Measurements from ENCODE around the gene HLA-DOB. TPM values are rescaled to one million over a fixed set of nuclear protein-coding genes. Genes with fewer than 3 reads are reported as not detected.
A peak's percentile ranks its signal among the peaks of the same experiment; 100 is the strongest.

Gene HLA-DOB
- total and polyA plus RNA-seq, 2 of the 13 experiments (the other 11 are each of a cell fraction or from before 2014, with no cell fraction given): not detected

DNA sequence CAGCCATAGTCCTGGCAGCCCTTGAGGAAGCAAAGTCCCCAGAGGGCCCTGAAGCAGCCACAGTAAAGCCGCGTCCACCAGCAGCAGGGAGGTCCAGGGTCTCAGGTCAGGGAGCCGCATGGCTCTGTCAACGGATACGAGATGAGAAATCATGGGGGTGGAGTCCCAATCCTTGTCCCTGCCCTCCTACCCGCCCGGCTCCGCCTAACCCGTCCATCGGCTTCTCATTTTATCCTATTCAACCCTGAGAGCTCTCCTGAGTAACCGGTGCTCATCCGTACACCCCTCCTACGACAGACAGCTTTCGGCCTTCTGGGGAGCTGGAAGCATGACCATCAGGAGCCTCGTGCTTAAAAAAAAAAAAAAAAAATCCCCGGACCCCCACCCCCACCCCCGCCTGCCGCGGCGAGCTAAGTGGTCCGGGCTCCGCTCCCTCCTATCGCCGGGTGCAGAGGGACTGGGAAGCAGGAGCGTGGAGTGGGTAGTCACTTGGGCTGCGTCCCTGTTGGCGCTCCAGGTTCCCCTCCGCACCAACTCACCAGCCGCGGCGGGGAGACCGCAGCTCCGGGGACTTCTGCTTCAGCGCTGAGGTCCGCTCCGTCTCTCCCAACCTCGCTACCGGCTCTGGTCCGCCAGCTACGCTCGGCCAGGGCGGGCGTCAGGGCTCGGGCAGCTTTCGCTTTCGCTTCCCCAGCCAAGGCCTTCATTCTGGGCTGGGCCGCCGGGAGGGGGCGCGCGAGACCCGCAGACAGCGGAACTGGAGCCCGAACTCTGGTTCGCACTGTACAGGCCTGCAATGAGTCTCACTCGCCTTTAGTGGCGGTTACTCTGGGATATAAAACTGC, 21.5 kb upstream of the HLA-DOB start, which contains the start of gene TAP2:
Gene TAP2, minus strand, starts transcription at position 626 of the 845 bp plus-strand sequence. Its CDS starts 506 bp downstream, at position 120.
- intact Hi-C loops (cut with micrococcal nuclease; ENCODE audit: unreplicated experiment): loop anchor here (1.0 kb wide), 3 partner anchors 15 to 115 kb away; partner anchors contain the start of genes HLA-DMA and TAP1
- DNase-seq (ENCODE audit: low spot score): peak; percentile 89
- peak within 1 kb of the TSS; percentile 70 for H3K9ac ChIP-seq (ENCODE audit: insufficient read depth, low read depth, low read length)
- ChIA-PET POLR2A (interaction anchor here (0.6 to 2.5 kb wide), 17 partner anchors 9 to 1099 kb away, joined by 3 to 56 read pairs (median 4); partner anchors contain the start of genes ATF6B, PBX2, PSMB9 and RPS18), CTCF (ENCODE audit: low intra/inter-chr PET ratio, low total read pairs) (interaction anchor here (0.8 to 3.1 kb wide), 3 partner anchors 16 to 30 kb away, joined by 4 to 65 read pairs (median 39); partner anchors contain the start of genes PSMB9 and TAP1)
- FAIRE-seq: peak; percentile 54
- no peaks in the 10 kb centered on the region for H3K27me3 ChIP-seq (ENCODE audit: control insufficient read depth in 1 of 2, insufficient read depth in 2 of 2, low read length in 2 of 2)
- peaks cover 4% of the 10 kb centered on the region for H3K79me2 ChIP-seq (ENCODE audit: insufficient read depth, low read length)
- BruUV-seq (replicated peaks): no TSS peak
- peak within 1 kb of the TSS; percentile 80 for H3K27ac ChIP-seq (ENCODE audit: extremely low read length, insufficient read depth, low read length)
- H3K36me3 ChIP-seq (replicated peaks in 1 of 2; ENCODE audit: control insufficient read depth in 1 of 2, insufficient read depth in 2 of 2, low read length in 2 of 2): peaks cover 2 to 7% of the 10 kb centered on the region in 2 experiments; a peak in 2 of 5 replicates
- peaks cover 24% of the 10 kb centered on the region for H3K4me1 ChIP-seq (ENCODE audit: insufficient read depth, low read length)
- WGBS (ENCODE audit: low lambda C conversion rate): 2% methylated on average over 28 of the region's 57 CpGs
- H2AFZ ChIP-seq (ENCODE audit: low read length): no peak within 1 kb of the TSS
- peak within 1 kb of the TSS; percentile 94 for H3K4me2 ChIP-seq (ENCODE audit: low read depth, low read length)
- in situ Hi-C loops (cut with HindIII; ENCODE audit: extremely low pct_ligation_motif_present, low pct_unique_long_range_greater_than_20kb): no loop called here
- H3K9me3 ChIP-seq (ENCODE audit: low read length): no peaks in the 10 kb centered on the region
- H3K4me3 ChIP-seq (replicated peaks in 1 of 3; ENCODE audit: insufficient read depth in 1 of 3, low read depth in 2 of 3, low read length in 3 of 3): peak within 1 kb of the TSS; percentile 82 to 87 (median 86)
- ATAC-seq: peak; percentile 97
- no peaks in the 10 kb centered on the region for H4K20me1 ChIP-seq (ENCODE audit: insufficient read depth, low read length)
- TF ChIP-seq, protein P1, sequence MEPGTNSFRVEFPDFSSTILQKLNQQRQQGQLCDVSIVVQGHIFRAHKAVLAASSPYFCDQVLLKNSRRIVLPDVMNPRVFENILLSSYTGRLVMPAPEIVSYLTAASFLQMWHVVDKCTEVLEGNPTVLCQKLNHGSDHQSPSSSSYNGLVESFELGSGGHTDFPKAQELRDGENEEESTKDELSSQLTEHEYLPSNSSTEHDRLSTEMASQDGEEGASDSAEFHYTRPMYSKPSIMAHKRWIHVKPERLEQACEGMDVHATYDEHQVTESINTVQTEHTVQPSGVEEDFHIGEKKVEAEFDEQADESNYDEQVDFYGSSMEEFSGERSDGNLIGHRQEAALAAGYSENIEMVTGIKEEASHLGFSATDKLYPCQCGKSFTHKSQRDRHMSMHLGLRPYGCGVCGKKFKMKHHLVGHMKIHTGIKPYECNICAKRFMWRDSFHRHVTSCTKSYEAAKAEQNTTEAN (CRISPR knock-in tag; conservative IDR thresholded peaks at IDR 0.05): peak; percentile 56
- TF ChIP-seq ATAD3A (CRISPR knock-in tag; IDR thresholded peaks at IDR 0.05) (no peak), NCOR1 (IDR thresholded peaks at IDR 0.05; ENCODE audit: borderline replicate concordance, low read length) (no peak), ZNF709 (CRISPR knock-in tag; IDR thresholded peaks at IDR 0.05) (peak; percentile 84; the same call in 1 of the 2 replicates), ZZZ3 (CRISPR knock-in tag; IDR thresholded peaks at IDR 0.05; ENCODE audit: borderline replicate concordance) (0 out of 2 replicates have a peak, but pooled peaks have one; percentile 52), AGO1 (IDR thresholded peaks at IDR 0.05; ENCODE audit: low read depth, low read length, poor library complexity, severe bottlenecking) (peak; percentile 48), TEAD3 (CRISPR knock-in tag; optimal IDR thresholded peaks at IDR 0.05; ENCODE audit: borderline replicate concordance) (peak; percentile 64), GABPB1 (CRISPR knock-in tag; IDR thresholded peaks at IDR 0.05) (peak; percentile 84), ZFAT (CRISPR knock-in tag; conservative IDR thresholded peaks at IDR 0.05) (0 out of 2 replicates have a peak, but pooled peaks have one; percentile 72), MAF1 (CRISPR knock-in tag; IDR thresholded peaks at IDR 0.05; ENCODE audit: borderline replicate concordance) (peak; percentile 83; the same call in 1 of the 2 replicates), ZNF598 (CRISPR knock-in tag; IDR thresholded peaks at IDR 0.05; ENCODE audit: borderline replicate concordance) (peak; percentile 84; the same call in 1 of the 2 replicates), PTBP1 (IDR thresholded peaks at IDR 0.05; ENCODE audit: low read depth, low read length, poor library complexity, severe bottlenecking) (no peak), ZNF563 (CRISPR knock-in tag; IDR thresholded peaks at IDR 0.05) (peak; percentile 67; the same call in 1 of the 2 replicates)
- TF ChIP-seq, protein P2, sequence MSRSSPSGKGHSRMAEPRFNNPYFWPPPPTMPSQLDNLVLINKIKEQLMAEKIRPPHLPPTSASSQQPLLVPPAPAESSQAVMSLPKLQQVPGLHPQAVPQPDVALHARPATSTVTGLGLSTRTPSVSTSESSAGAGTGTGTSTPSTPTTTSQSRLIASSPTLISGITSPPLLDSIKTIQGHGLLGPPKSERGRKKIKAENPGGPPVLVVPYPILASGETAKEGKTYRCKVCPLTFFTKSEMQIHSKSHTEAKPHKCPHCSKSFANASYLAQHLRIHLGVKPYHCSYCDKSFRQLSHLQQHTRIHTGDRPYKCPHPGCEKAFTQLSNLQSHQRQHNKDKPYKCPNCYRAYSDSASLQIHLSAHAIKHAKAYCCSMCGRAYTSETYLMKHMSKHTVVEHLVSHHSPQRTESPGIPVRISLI (CRISPR knock-in tag; IDR thresholded peaks at IDR 0.05; ENCODE audit: borderline replicate concordance): peak; percentile 44; the same call in 1 of the 2 replicates
- TF ChIP-seq, protein P3, sequence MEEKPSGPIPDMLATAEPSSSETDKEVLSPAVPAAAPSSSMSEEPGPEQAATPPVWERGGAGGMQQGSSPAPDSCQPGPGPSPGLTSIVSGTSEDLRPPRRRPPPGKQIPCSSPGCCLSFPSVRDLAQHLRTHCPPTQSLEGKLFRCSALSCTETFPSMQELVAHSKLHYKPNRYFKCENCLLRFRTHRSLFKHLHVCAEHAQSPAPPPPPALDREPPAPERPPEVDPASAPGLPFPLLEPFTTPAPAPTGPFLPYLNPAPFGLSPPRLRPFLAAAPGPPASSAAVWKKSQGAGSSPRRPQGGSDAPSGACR (CRISPR knock-in tag; IDR thresholded peaks at IDR 0.05): peak; percentile 88
- TF ChIP-seq, protein P4, sequence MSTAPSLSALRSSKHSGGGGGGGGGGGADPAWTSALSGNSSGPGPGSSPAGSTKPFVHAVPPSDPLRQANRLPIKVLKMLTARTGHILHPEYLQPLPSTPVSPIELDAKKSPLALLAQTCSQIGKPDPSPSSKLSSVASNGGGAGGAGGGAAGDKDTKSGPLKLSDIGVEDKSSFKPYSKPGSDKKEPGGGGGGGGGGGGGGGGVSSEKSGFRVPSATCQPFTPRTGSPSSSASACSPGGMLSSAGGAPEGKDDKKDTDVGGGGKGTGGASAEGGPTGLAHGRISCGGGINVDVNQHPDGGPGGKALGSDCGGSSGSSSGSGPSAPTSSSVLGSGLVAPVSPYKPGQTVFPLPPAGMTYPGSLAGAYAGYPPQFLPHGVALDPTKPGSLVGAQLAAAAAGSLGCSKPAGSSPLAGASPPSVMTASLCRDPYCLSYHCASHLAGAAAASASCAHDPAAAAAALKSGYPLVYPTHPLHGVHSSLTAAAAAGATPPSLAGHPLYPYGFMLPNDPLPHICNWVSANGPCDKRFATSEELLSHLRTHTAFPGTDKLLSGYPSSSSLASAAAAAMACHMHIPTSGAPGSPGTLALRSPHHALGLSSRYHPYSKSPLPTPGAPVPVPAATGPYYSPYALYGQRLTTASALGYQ (CRISPR knock-in tag; IDR thresholded peaks at IDR 0.05): peak; percentile 74; the same call in 1 of the 2 replicates

Data from HepG2 (cell line).